HG02759 (cell line): ENCODE measurements around the gene MYO1D.
"Not testable (repeated sequence)": the region's sequence is repeated elsewhere in the genome, so short reads cannot be mapped to it uniquely, and the experiment has no call there.

Experiments
- ATAC-seq: cut with Tn5 transposase; IDR thresholded peaks from one replicate; pipeline ENCODE4 v1.9.1; 2021; ENCODE audit warnings: mild to moderate bottlenecking, moderate library complexity; ENCODE audit not compliant: unreplicated experiment

Gene MYO1D

DNA sequence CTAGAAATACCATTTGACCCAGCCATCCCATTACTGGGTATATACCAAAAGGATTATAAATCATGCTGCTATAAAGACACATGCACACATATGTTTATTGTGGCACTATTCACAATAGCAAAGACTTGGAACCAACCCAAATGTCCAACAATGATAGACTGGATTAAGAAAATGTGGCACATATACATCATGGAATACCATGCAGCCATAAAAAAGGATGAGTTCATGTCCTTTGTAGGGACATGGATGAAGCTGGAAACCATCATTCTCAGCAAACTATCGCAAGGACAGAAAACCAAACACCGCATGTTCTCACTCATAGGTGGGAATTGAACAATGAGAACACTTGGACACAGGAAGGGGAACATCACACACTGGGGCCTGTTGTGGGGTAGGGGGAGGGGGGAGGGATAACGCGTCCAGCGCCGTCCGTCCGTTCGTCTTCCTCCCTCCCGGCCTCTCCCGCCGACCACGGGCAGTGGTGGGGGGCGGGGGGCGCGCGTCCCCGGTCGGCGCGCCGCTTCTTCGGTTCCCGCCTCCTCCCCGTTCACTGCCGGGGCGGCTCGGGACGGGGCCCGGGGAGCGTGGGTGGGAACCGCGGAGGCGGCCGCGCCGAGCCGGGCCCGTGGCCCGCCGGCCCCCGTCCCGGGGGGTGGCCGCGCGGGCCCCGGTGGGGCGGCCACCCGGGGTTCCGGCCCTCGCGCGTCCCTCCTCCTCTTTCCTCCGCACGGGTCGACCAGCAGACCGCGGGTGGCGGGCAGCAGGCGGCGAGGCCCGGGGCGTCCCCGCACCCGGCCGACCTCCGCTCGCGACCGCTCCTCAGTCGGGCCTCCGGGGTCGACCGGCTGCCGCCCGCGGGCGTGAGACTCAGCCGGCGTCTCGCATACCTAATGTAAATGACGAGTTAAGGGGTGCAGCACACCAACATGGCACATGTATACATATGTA, 54.7 kb downstream of the MYO1D start:
- ATAC-seq, result not testable (repeated sequence)

DNA sequence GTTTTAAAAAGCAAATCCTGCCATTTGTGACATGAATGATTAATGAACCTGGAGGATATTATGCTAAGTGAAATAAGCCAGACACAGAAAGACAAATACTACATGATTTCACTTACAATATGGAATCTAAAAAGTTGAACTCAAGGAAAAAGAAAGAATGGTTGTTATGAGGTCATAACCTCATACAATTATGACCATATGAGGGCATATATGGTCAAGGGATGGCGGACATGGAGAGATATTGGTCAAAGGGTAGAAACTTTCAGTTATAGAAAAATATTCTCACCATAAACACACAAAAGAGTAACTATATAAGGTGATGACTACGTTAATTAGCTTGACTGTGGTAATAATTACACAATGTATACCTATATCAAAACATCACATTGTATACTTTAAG, 56.5 kb downstream of the MYO1D start:
- ATAC-seq, result no peak

DNA sequence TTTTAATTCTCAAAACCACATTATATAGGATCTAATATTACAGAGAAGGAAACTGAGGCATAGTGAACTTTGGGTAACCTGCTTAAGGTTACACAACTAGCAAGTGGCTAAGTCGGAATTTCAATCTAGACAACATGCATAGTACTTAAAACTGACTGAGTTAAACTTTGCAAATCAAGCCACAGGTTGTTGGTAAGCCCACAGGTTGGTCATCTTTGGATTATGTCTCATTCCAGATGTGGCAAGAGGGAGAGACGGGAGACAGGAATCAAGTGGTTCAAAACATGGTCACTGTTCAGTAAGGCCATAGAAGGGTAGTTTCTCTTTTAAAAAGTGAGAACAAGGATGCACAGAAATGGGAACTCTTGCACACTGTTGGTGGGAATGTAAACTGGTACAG, 57.1 kb downstream of the MYO1D start:
- no peak for ATAC-seq

DNA sequence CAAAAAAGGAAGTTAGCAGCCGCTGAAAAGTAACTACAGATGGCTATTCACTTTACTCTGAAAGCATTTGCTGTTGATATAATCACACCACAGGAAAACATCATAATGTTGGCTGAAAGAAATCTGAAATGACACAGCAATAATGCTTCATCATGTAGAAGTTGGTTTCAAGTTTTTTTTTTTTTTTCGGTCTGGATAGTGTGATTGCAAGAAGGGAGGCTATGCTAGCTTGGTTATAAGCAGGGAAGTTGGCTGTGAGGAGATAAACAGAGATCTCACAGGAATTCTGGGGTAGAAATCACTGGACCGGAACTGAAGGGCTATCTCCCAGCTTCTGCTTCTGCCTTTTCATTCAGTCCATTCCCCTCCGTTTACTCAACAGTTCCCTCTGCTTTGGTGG, 57.9 kb downstream of the MYO1D start:
- ATAC-seq, result no peak

DNA sequence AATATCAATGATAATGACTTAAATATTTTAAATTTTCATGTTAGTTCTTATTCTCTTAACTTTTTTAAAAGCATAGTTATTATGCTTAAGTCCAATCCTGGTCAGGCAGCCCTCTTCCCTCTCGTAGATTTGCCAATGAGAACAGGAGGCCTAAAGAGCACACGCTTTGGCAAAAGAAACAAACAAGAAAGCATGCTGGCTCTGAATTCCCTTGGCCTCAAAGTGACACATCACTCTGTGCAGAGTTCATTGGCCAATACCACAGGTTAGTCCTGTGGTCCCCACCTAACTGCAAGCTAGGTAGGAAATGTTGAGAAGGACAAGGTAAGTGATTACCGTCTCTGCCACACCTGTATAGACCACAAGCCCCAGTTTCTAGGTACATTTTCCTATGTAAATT, 61.5 kb downstream of the MYO1D start:
- no peak for ATAC-seq

DNA sequence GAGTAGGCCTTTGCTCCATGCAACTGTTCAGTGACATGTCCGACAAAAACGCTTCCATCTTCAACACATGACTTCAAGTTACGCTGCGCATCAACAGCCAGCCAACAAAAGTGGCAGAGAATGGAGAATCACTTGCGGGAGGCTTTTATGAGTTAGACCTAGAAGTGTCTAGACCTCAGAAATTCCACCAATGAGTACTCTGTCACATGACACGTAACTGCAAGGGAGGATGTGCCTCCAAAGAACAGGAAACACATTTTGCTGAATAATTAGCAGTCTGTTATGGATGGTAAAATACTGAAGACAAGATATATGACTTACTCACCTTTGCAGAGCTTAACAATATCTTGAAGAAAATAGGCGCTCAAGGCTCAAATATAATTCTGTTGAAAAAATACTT, 62.1 kb downstream of the MYO1D start:
- no peak for ATAC-seq

DNA sequence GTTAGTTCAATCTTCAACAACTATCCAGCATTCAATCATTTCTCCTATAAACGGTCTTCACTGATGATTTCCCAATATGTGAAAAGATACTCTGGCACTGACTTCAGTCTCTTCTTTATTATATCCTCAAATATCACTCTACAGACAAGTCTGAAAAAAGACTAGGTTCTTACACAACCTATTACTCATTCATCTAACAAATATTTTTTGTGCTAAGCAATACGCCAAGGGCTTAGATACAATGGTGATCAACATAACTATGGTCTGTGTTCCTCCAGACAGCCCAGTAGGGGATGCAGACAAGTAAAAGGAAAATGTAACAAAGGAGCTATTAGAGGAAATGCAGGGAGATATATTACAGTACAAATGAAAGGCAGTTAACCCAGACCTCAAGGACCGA, 63.9 kb downstream of the MYO1D start:
- no peak for ATAC-seq

DNA sequence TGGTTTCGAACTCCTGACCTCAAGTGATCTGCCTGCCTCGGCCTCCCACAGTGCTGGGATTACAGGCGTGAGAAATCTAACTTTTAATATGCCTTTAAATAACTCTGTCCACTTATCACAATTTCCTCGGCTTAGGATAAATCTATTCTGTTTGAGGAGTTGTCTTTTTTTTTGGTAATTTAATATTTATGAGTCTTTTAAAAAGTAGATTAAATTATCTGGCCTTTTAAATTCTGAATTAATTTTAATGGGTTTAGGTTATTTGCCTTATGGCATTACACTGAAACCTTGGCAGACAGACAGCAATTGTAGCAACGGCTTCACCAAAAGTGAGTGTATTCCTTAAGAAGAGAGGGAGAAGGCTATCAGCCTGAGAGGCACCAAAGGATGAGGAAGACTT, 66.2 kb downstream of the MYO1D start:
- ATAC-seq, result no peak

DNA sequence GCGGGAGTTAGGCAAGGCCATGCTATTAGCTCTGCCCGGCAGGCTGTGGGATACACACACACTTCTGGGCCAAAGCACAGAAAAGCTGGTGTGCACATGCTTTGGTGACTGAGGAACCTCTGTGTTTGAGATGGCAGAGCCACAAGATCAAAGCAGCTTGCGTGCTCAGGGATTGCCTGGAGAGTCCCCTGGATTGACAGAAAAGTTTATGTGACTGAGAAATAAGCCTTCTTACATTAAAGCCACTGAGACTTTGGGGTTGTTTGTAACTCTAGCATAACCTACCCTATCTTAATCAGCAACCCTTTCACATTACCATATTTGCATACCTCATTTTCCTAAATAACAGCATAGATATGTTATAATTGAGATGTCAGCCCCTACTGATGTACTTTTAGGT, 69.3 kb downstream of the MYO1D start:
- ATAC-seq, result no peak

DNA sequence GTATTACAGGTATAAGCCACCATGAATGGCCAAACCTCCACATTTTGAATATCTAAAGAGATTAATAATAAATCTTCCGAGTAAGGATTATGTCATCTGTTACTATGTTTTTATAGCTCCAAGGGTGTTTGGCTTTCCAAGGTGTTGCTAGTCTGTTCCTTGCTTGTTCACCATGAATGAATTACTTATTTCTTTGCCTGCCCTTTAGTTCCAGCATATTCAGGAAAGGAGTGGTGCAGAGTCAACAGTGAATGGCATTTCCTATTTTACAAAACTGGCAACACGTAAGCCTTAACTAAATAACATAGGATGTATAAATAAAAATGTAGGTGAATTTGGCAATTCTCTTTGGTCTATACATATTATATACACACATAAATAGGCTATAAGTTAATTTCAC, 70.3 kb downstream of the MYO1D start:
- ATAC-seq, result no peak

DNA sequence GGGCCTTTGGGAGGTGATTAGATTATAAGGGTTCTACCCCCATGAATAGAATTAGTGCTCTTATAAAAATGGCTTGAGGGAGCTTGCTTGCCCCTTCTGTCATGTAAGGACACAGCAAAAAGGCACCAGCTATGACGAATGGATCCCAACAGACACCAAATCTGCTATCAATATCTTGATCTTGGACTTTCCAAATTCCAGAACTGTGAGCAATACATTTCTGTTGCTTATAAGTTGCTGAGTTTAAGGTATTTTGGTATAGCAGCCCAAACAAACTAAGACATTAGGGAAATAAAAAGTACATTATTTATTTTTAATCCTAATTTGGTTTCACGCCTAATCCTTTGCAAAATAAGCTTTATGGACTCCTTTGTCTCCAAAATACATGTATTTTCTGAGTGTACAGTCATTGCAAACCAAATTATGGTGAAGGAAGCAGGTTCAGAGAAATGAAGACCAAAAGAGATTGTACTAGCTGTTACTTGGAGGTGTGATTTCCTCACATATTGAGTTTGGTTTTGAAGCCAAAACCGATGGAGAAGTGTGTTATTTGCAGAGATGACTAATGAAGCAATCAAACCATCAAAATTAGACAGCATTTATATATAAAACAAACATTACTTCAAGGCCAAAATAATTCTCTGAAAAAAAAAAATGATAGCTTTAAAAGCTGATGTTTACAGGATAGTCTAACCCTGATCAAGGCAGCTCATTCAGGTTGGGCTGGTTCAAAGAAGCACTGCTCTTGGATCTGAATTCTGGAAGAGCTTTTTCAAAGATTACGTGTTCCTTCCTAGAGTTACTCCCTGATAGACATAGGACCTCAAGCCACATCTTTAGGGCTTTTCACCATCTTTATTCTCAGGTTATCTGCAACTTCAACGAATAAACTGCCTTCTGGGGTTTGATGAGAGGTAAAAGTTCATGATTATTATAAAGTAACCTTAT, 71.6 kb downstream of the MYO1D start:
- no peak for ATAC-seq

DNA sequence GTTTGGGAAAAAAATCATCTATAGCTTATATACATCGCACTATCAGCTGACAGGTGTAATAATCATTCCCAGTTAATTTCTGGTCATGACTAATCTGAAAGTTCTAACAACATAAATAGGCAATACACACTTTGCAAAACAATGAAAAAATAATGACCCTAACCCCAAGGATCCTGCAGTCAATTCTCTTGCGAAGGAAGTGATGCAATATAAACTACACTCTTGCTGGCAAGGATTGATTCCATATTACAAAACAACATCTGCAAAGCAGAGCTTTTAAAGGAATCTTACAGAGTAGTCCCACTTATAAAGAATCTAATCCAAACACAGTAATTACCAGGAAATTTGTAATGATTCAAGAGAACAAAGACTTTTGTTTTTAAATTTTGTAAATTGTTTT, 73.4 kb downstream of the MYO1D start:
- no peak for ATAC-seq

DNA sequence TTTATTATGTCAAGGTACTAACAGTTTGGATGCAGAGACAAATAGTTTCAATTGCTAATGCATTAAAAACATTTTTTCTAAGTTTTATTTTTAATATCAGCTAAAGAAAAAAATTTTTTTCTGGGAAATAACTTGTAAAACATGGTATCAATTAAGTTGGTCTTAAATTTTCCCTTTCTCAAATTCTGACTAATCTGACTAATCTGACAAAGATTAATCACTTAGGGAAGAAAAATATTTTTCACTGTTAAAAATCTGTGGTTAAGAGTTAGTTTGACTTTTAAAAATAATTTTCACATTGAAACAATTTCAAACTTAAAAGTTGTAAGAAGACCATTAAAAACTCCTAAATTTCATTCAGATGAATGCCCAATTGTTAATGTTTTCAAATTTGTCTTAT, 74.6 kb downstream of the MYO1D start:
- no peak for ATAC-seq

DNA sequence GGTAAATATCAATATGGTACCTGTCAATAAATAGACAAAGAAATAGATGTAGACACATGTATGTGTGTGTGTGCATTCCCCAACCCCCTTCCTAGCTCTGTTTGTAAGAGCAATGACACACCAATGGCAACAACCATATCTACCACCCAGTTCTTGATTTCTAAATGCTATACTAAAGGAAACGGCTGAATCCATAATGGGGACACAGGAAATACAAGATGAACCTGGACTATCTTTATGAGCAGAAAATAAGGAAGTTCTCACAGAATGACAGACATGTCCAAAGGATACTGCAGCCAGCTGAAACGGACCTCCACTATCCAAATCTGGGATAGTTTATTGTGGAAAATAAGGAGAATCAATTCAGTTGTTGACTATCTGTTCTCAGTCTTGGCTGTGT, 75.3 kb downstream of the MYO1D start:
- ATAC-seq, result no peak

DNA sequence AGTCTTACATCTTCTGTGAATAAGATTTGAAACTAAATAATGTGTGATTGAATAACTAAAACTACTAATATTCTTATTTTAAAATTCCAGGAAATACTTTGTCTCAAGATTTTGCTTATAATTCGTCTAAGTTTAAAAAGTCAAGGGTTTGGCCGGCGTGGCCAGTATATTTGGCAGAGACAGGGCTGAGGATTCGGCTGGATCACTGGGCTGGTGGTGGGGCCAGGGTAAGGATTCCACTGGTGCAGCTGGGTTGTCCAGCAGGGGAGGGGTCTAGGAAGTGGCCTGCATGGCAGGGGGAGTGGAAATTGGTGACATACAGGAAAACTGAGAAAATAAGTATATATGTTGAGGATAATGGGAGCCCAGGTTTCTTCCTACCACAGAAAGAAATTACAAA, 75.7 kb downstream of the MYO1D start:
- ATAC-seq, result no peak

DNA sequence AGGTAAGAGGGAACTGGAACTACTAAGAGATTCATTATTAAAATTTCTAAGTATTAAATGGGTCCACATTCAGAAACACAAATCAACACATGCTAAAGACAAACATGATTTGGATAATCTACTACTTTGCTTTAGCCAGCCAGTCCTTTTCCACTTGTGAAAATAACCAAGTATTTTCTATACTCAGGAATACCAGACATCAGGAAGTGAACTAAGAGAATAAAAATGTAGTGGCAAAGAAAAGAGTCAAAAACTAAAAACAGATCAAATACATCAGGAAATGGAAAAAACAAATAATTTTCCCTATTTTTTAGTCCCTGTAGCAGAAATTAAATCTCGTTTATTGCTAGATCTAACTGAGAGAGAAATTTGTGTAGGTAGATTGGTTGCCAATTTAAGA, 78.0 kb downstream of the MYO1D start:
- ATAC-seq, result no peak

DNA sequence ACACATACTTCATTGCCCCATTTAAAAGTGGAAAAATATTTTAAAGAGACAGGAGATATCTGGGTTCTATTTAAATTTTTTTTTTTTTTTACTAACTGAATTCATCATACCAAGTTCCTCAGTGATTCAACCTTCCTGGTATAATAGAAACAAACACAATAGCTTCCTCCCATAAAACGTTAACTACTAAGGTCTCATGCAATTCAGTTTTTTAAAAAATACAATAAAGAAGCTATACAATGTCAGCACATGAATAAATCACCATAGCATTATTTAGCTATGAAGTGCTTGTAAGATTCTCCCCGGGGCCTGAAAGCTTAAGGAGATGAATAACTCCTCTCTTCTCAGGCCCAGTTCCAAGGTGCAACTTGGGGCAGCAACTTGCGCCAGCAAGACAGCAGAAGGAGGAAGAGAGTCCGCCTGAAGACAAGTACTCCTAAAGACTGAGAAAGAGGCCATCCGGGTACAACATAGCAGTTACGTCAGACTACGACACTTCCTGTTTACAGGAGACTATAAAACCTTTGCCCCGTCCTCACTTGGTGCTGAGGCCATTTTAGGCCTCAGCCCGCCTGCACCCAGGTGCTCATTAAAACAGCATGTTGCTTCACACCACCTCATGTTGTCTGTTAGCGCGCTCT, 81.5 kb downstream of the MYO1D start:
- ATAC-seq, result no peak

DNA sequence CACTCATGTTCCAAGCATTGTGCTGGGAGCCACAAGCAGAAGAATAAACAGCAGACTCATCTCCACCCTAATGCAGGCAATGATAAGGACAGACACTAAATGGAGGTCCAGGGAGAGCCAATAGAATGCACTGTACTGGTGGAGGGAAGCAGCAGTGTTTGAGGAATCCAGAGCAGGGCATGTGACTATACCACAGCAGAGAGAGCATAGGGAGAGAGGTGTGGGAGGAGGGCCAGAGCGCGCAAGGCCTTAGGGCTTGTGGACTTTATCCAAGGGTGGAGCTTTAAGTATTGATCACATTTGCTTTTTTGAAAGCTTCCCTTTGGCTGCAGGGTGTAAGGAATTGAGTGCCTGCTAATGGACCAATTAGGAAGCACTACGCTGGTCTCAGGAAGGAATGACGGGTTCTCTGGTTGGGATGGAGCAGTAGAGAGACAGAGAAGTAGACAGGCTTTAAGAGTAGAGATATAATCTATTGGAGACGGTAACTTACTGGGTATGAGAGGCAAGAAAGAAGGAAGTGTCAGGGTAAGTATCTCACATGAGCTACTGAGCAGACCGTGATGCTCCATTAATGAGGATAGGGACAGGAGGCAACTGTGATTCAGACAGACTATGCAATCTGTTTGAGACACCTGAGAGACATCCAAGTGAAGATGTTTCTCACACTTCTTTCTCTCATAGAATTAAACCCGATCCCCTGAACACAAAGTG, 82.2 kb downstream of the MYO1D start:
- no peak for ATAC-seq

DNA sequence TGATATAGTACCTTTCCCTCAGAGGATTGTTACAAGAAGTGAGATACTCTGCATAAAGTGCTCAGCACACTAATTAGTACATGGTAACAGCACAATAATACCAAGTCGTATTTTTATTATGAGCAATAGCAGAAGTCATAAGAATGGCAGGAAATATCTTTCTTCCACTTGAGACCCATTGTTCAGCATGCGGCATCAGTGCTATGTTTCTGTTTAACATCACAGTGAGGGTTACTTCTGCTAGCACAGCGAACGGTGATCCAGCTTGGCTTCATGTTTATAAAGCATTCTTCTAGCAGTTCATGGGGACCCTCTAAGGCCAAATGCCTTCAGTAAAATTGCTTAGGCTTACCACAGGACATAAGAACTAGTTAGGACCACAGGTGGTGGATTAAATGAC, 83.1 kb downstream of the MYO1D start:
- no peak for ATAC-seq

DNA sequence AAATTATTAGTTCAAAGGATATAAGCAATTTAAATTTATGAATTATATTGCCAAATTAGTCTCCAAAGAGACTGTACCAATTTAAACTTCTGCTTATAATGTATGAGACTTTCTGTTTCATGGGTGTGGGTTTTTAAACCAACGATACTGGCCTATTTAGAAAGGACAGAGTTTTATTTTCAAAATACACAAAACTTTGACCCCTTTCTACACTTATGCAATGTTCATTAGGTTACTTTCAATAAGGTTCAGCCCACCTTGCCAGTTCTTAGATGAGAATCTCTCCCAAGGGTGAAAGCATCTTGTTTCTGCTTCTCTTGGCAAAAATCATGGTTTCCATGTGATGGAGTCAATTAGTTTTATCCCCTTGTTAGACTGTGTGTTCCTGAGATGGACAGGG, 84.7 kb downstream of the MYO1D start:
- ATAC-seq, result no peak

DNA sequence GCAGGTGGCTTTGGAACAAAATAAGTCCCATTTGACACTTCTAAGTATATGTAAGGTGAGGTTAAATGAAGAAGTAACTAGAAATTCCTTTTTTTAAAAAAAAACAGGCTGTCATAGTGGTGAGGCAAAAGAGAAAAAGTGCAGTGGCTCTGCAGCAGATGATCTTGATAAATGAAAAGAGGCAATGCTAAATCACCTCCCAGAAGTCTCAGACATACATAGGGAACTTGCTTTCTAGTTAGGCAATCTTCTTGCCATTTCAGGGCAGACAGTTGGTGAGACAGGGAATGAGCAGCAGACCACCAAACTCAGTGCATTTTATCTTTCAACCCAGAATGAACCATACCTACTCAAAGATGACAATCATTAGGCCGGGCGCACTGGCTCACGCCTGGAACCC, 90.8 kb downstream of the MYO1D start:
- ATAC-seq, result no peak
